Measurements from ENCODE around the gene DLK1.

GRCh38 chr14:100764471-100765115, 37.9 kb downstream of the DLK1 start:
- TF ChIP-seq, protein P1, sequence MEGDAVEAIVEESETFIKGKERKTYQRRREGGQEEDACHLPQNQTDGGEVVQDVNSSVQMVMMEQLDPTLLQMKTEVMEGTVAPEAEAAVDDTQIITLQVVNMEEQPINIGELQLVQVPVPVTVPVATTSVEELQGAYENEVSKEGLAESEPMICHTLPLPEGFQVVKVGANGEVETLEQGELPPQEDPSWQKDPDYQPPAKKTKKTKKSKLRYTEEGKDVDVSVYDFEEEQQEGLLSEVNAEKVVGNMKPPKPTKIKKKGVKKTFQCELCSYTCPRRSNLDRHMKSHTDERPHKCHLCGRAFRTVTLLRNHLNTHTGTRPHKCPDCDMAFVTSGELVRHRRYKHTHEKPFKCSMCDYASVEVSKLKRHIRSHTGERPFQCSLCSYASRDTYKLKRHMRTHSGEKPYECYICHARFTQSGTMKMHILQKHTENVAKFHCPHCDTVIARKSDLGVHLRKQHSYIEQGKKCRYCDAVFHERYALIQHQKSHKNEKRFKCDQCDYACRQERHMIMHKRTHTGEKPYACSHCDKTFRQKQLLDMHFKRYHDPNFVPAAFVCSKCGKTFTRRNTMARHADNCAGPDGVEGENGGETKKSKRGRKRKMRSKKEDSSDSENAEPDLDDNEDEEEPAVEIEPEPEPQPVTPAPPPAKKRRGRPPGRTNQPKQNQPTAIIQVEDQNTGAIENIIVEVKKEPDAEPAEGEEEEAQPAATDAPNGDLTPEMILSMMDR (IDR thresholded peaks at IDR 0.05; ENCODE audit: low read length): no peak
- TF ChIP-seq EZH2phosphoT487 (IDR thresholded peaks at IDR 0.05; ENCODE audit: low read length): no peak
